GM18909 (cell line): ENCODE results near the gene UFC1.
A peak's percentile ranks its signal among the peaks of the same experiment; 100 is the strongest.

ENCODE experiments used
- ATAC-seq: cut with Tn5 transposase; IDR thresholded peaks from one replicate; pipeline ENCODE4 v1.9.1; 2021; ENCODE audit warnings: mild to moderate bottlenecking; ENCODE audit not compliant: unreplicated experiment, poor library complexity

The UFC1 gene

GRCh38 chr1:161188381-161188780 lies 34.6 kb downstream of the UFC1 start:
- no peak for ATAC-seq

GRCh38 chr1:161189036-161189435 lies 35.3 kb downstream of the UFC1 start:
- ATAC-seq: no peak

GRCh38 chr1:161190962-161191521 lies 37.3 kb downstream of the UFC1 start:
- no peak for ATAC-seq

- ATAC-seq: no peak
Observed at GRCh38 chr1:161191971-161192370, 38.2 kb downstream of the UFC1 start.

GRCh38 chr1:161192476-161193465 lies 39.0 kb downstream of the UFC1 start:
- no peak for ATAC-seq

GRCh38 chr1:161193561-161194235 lies 39.9 kb downstream of the UFC1 start:
- ATAC-seq: no peak

GRCh38 chr1:161195171-161195570 lies 41.4 kb downstream of the UFC1 start:
- ATAC-seq: peak; percentile 56

- no peak for ATAC-seq
Observed at GRCh38 chr1:161196111-161196510, 42.3 kb downstream of the UFC1 start.

GRCh38 chr1:161196521-161197451 lies 43.0 kb downstream of the UFC1 start:
- ATAC-seq: no peak

- ATAC-seq: no peak
Observed at GRCh38 chr1:161197560-161198193, 43.9 kb downstream of the UFC1 start.

GRCh38 chr1:161198194-161198896 lies 44.6 kb downstream of the UFC1 start:
- no peak for ATAC-seq

- no peak for ATAC-seq
Observed at GRCh38 chr1:161198897-161199431, 45.2 kb downstream of the UFC1 start, which contains the start of gene ADAMTS4. Gene ADAMTS4 (minus strand): TSS chr1:161199054. CDS start chr1:161198627, 427 bp downstream.

- ATAC-seq: no peak
Observed at GRCh38 chr1:161199506-161200139, 45.8 kb downstream of the UFC1 start.

- ATAC-seq: no peak
Observed at GRCh38 chr1:161200421-161200991, 46.7 kb downstream of the UFC1 start.

- ATAC-seq: no peak
Observed at GRCh38 chr1:161200992-161201835, 47.4 kb downstream of the UFC1 start.

- peak; percentile 96 for ATAC-seq
Observed at GRCh38 chr1:161201836-161202712, 48.3 kb downstream of the UFC1 start, which contains the start of gene NDUFS2. Gene NDUFS2 (plus strand): TSS chr1:161202367. CDS start chr1:161202386, 19 bp downstream.
